HepG2 (cell line): ENCODE data around the gene SQSTM1. TPM values are rescaled to one million over a fixed set of nuclear protein-coding genes. Genes with fewer than 3 reads are reported as not detected.
A peak's percentile ranks its signal among the peaks of the same experiment; 100 is the strongest.

ENCODE experiments used
- ATAC-seq: fragments of 200-7000 bp; cut with Tn5 transposase; 3 replicates; pipeline ENCODE4 v1.9.1; 2020; ENCODE audit warnings: mild to moderate bottlenecking, moderate library complexity
- BruUV-seq: library from RNA; stranded (reverse); fragments of 400-500 nt; replicated peaks from 2 replicates; lab custom pipeline; 2021; lab: Mats Ljungman, UMichigan
- CTCF ChIA-PET: fragments of 300-600 bp; formaldehyde crosslinking; extraction: SDS; loops from one replicate; lab custom pipeline; 2021; ENCODE audit warnings: low total read pairs, inconsistent platforms, low intra/inter-chr PET ratio; lab: Yijun Ruan, JAX
- POLR2A ChIA-PET: fragments of 350-600 bp; sonication (Branson Sonifier 250); formaldehyde crosslinking; loops from one replicate; lab custom pipeline; 2020; ENCODE audit warnings: antibody characterized with exemption, inconsistent platforms; lab: Yijun Ruan, JAX
- DNase-seq: peaks from one replicate; pipeline ENCODE4 v3.0.0-alpha.2; 2015; ENCODE audit warnings: low spot score
- FAIRE-seq: peaks from 3 replicates; lab custom pipeline; 2011; peaks lifted over from hg19 to GRCh38; lab: Jason Lieb, UNC
- H2AFZ ChIP-seq: one replicate; pipeline ENCODE4 v1.6.1; 2011; ENCODE audit warnings: low read length, inconsistent platforms
- H3K27ac ChIP-seq: fragments of 300-600 bp; 3 replicates; pipeline ENCODE4 v1.8.0; 2011; ENCODE audit warnings: mixed run types, mild to moderate bottlenecking, mixed read lengths, low read length, inconsistent platforms; ENCODE audit not compliant: insufficient read depth; ENCODE audit errors: extremely low read length
- H3K27me3 ChIP-seq, 2 experiments: fragments of 200-600 bp in 1 of 2; 2 replicates in 1 of 2; 3 replicates in 1 of 2; pipeline versions ENCODE4 v1.6.0 to v1.8.0; 2011; ENCODE audit warnings: low read length in 2 of 2, mild to moderate bottlenecking in 2 of 2, moderate library complexity in 2 of 2, inconsistent platforms in 1 of 2; ENCODE audit not compliant: insufficient read depth in 2 of 2, control insufficient read depth in 1 of 2
- H3K36me3 ChIP-seq, 2 experiments: fragments of 200-600 bp in 1 of 2; replicated peaks in 1 of 2; 2 replicates in 1 of 2; 3 replicates in 1 of 2; pipeline versions ENCODE4 v1.5.1 to v1.8.0; 2011; ENCODE audit warnings: low read length in 2 of 2, inconsistent platforms in 1 of 2; ENCODE audit not compliant: insufficient read depth in 2 of 2, control insufficient read depth in 1 of 2
- H3K4me1 ChIP-seq: 2 replicates; pipeline ENCODE4 v1.5.1; 2012; ENCODE audit warnings: low read length, inconsistent platforms; ENCODE audit not compliant: insufficient read depth
- H3K4me2 ChIP-seq: 2 replicates; pipeline ENCODE4 v1.6.0; 2011; ENCODE audit warnings: low read depth, low read length, inconsistent platforms
- H3K4me3 ChIP-seq, 3 experiments: fragments of 200-600 bp in 1 of 3; sonication (generic), shearing (Covaris generic) in 1 of 3; replicated peaks in 1 of 3; 2 replicates each; pipeline ENCODE4 v1.5.1; 2011 to 2016; ENCODE audit warnings: low read length in 3 of 3, inconsistent platforms in 2 of 3, low read depth in 2 of 3, mild to moderate bottlenecking in 2 of 3, control low read depth in 1 of 3, mixed read lengths in 1 of 3; ENCODE audit not compliant: insufficient read depth in 1 of 3
- H3K79me2 ChIP-seq: one replicate; pipeline ENCODE4 v1.6.1; 2011; ENCODE audit warnings: low read length, inconsistent platforms; ENCODE audit not compliant: insufficient read depth
- H3K9ac ChIP-seq: 2 replicates; pipeline ENCODE4 v1.6.0; 2011; ENCODE audit warnings: mild to moderate bottlenecking, low read depth, low read length, inconsistent platforms; ENCODE audit not compliant: insufficient read depth
- H3K9me3 ChIP-seq: 2 replicates; pipeline ENCODE4 v1.5.1; 2012; ENCODE audit warnings: mild to moderate bottlenecking, low read length
- H4K20me1 ChIP-seq: 2 replicates; pipeline ENCODE4 v1.6.0; 2011; ENCODE audit warnings: inconsistent platforms, mild to moderate bottlenecking, low read length, moderate library complexity; ENCODE audit not compliant: insufficient read depth
- ATF7 ChIP-seq, 2 experiments: fragments of 450-650 bp in 1 of 2; sonication (generic) in 1 of 2; formaldehyde crosslinking in 1 of 2; IDR thresholded peaks; 2 replicates each; pipeline versions ENCODE4 v1.4.0 to v1.6.1; 2016 to 2020; ENCODE audit warnings: antibody characterized with exemption in 1 of 2, mild to moderate bottlenecking in 1 of 2, missing genetic modification reagents in 1 of 2
- ELF1 ChIP-seq: sonication (generic); formaldehyde crosslinking; IDR thresholded peaks from 2 replicates; pipeline ENCODE4 v1.4.0; 2020; ENCODE audit warnings: missing genetic modification reagents
- MATR3 ChIP-seq: sonication (generic); formaldehyde crosslinking; IDR thresholded peaks from 2 replicates; pipeline ENCODE4 v1.4.0; 2020; ENCODE audit warnings: missing genetic modification reagents
- MIER2 ChIP-seq: IDR thresholded peaks from 2 replicates; pipeline ENCODE4 v1.6.1; 2016; ENCODE audit warnings: missing biosample characterization, missing genetic modification reagents
- MIER3 ChIP-seq: IDR thresholded peaks from 2 replicates; pipeline ENCODE4 v1.6.1; 2016; ENCODE audit warnings: missing compliant biosample characterization, borderline replicate concordance
- NCOA2 ChIP-seq: sonication (generic); formaldehyde crosslinking; IDR thresholded peaks from 2 replicates; pipeline ENCODE4 v1.8.0; 2022; ENCODE audit warnings: inconsistent platforms
- PHF5A ChIP-seq: IDR thresholded peaks from one replicate; pipeline ENCODE4 v1.6.1; 2018; ENCODE audit warnings: low read depth, missing genetic modification reagents; ENCODE audit not compliant: unreplicated experiment
- SP2 ChIP-seq: sonication (generic); formaldehyde crosslinking; IDR thresholded peaks from 2 replicates; pipeline ENCODE4 v1.5.1; 2020; ENCODE audit warnings: mild to moderate bottlenecking, missing genetic modification reagents
- SUZ12 ChIP-seq: fragments of 150-350 bp; IDR thresholded peaks from 2 replicates; pipeline ENCODE4 v1.6.1; 2014; ENCODE audit warnings: low read depth, low read length
- ZFP1 ChIP-seq: IDR thresholded peaks from 2 replicates; pipeline ENCODE4 v1.6.1; 2016
- ZNF33A ChIP-seq: sonication (generic); formaldehyde crosslinking; IDR thresholded peaks from 2 replicates; pipeline ENCODE4 v1.5.1; 2020; ENCODE audit warnings: missing genetic modification reagents, mild to moderate bottlenecking, moderate library complexity, borderline replicate concordance
- ZNF430 ChIP-seq: sonication (generic); formaldehyde crosslinking; IDR thresholded peaks from 2 replicates; pipeline ENCODE4 v1.9.0; 2021; ENCODE audit warnings: mild to moderate bottlenecking, missing genetic modification reagents
- ZNF460 ChIP-seq: sonication (generic); formaldehyde crosslinking; IDR thresholded peaks from 2 replicates; pipeline ENCODE4 v1.5.1; 2020; ENCODE audit warnings: missing genetic modification reagents, mild to moderate bottlenecking, borderline replicate concordance
- ZNF513 ChIP-seq: sonication (generic); formaldehyde crosslinking; conservative IDR thresholded peaks from 2 replicates; pipeline ENCODE4 v1.5.0; 2020; ENCODE audit warnings: missing genetic modification reagents
- ZNF646 ChIP-seq: sonication (generic); formaldehyde crosslinking; IDR thresholded peaks from 2 replicates; pipeline ENCODE4 v1.9.0; 2021; ENCODE audit warnings: mild to moderate bottlenecking, missing genetic modification reagents
- ZSCAN22 ChIP-seq: sonication (generic); formaldehyde crosslinking; IDR thresholded peaks from 2 replicates; pipeline ENCODE4 v1.4.0; 2020; ENCODE audit warnings: mild to moderate bottlenecking, missing genetic modification reagents
- ZSCAN30 ChIP-seq: sonication (generic); formaldehyde crosslinking; IDR thresholded peaks from 2 replicates; pipeline ENCODE4 v1.5.0; 2020; ENCODE audit warnings: mild to moderate bottlenecking, missing genetic modification reagents
- WGBS: methylation state at CpG from one replicate; pipeline ENCODE4 v1.1.6; 2017; ENCODE audit warnings: low lambda C conversion rate; 5-methylcytosine and 5-hydroxymethylcytosine counted together
- in situ Hi-C: cut with HindIII; loops from 2 replicates; pipeline ENCODE4 v1.10.0; 2017; ENCODE audit warnings: low pct_unique_long_range_greater_than_20kb; ENCODE audit not compliant: extremely low pct_ligation_motif_present
- intact Hi-C: fragments of 100-400 bp; cut with micrococcal nuclease; formaldehyde crosslinking; loops from one replicate; pipeline ENCODE4 v1.10.0; 2022; ENCODE audit not compliant: unreplicated experiment
- polyA plus RNA-seq, 8 experiments: library from polyadenylated mRNA; depleted of rRNA in 3 of 8; stranded (reverse) in 7 of 8; unstranded in 1 of 8; fragments of >200 nt; fragmentation: Illumina TruSeq in 4 of 8; extraction: Trizol in 4 of 8; gene quantifications; 2 replicates each; pipeline versions ENCODE4 v1.2.1 to v1.2.3, GENCODE V29; 2011 to 2016; ENCODE audit warnings: low read depth in 4 of 8, missing spikeins in 1 of 8, mixed read lengths in 1 of 8; ENCODE audit not compliant: insufficient read depth in 1 of 8
- total RNA-seq, 5 experiments: library from RNA; depleted of rRNA; stranded (reverse); fragments of >200 nt; fragmentation: Illumina TruSeq; extraction: Trizol; gene quantifications; 2 replicates each; pipeline ENCODE4 v1.2.3, GENCODE V29; 2016; ENCODE audit warnings: low read depth in 1 of 5

Gene SQSTM1
- total and polyA plus RNA-seq, 2 of the 13 experiments (the other 11 are each of a cell fraction or from before 2014, with no cell fraction given): 90.9 to 160 TPM

- Histone ChIP-seq H3K79me2 (no peaks in the 10 kb centered on the region), H3K9me3 (no peaks in the 10 kb centered on the region), H3K36me3 (peaks cover 21 to 52% of the 10 kb centered on the region in 2 experiments; a peak in 4 of 5 replicates), H3K4me3 (no peak overlapping the region), H3K4me1 (no peaks in the 10 kb centered on the region), H3K9ac (no peak overlapping the region), H3K27ac (no peak overlapping the region), H3K4me2 (no peak overlapping the region), H4K20me1 (no peaks in the 10 kb centered on the region), H3K27me3 (no peaks in the 10 kb centered on the region), H2AFZ (no peak overlapping the region)
- in situ Hi-C loops: no loop called here
- 99% methylated on average over 10 of the region's 16 CpGs for WGBS
- CTCF ChIA-PET: no interaction called here
- TSS peak; percentile 19 for BruUV-seq
- ATAC-seq: no peak
- no peak for DNase-seq
- no peak for TF ChIP-seq ZSCAN22
- TF ChIP-seq PHF5A (CRISPR knock-in tag): no peak
- TF ChIP-seq MATR3 (CRISPR knock-in tag): no peak
- no peak for TF ChIP-seq ZNF513 (CRISPR knock-in tag)
- no peak for TF ChIP-seq MIER2
- TF ChIP-seq SP2 (CRISPR knock-in tag): no peak
- no peak for TF ChIP-seq ELF1 (CRISPR knock-in tag)
- no peak for TF ChIP-seq ZNF646 (CRISPR knock-in tag)
- TF ChIP-seq ZSCAN30 (CRISPR knock-in tag): no peak
- TF ChIP-seq ZNF33A: no peak
- no peak for TF ChIP-seq ZNF460 (CRISPR knock-in tag)
- TF ChIP-seq ATF7 (IDR thresholded peaks at IDR 0.05): no peak
- TF ChIP-seq ATF7 (CRISPR knock-in tag; IDR thresholded peaks at IDR 0.05): no peak
- TF ChIP-seq ZNF430 (CRISPR knock-in tag): no peak
- no peak for TF ChIP-seq ZFP1 (CRISPR knock-in tag)
- TF ChIP-seq SUZ12: no peak
- no peak for TF ChIP-seq MIER3 (CRISPR knock-in tag)
- no peak for TF ChIP-seq NCOA2 (CRISPR knock-in tag)
- intact Hi-C loops: no loop called here
- POLR2A ChIA-PET: no interaction called here
- FAIRE-seq: no peak
Observed at GRCh38 chr5:179875741-179876609, 55.3 kb downstream of the SQSTM1 start.
